Heart left ventricle (tissue), 13 donors: ENCODE results near the gene RPL35.

Source experiments
- CTCF ChIP-seq, 12 donors: fragments of 200-600 bp; sonication (generic) in 4 of 12; IDR thresholded peaks; one replicate each; pipeline versions ENCODE4 v1.5.0 to v1.8.0; 2018 to 2022; ENCODE audit warnings: antibody characterized with exemption in 12 of 12, mild to moderate bottlenecking in 5 of 12
- POLR2A ChIP-seq, 2 donors: fragments of 450-650 bp; IDR thresholded peaks; one replicate each; pipeline ENCODE4 v1.6.1; 2017; ENCODE audit warnings: antibody characterized with exemption in 2 of 2, mild to moderate bottlenecking in 2 of 2, moderate library complexity in 2 of 2
- donor health status: ischemic (EF 13 %, LVEDD 7.1; RV severe dilation, severe dysfunction).
- donor health status: DM: no; HTN: yes; CAD: no.
- donor health status: DM: no; HTN: no; CAD: no.
- donor health status: ischemic (EF 25% LVEDD 6.9; RV normal size, moderate dysfunction).
- donor health status: ischemic (EF 25% LVEDD 5.7; RV mildly dilated, moderate dysfunction).
- donor health status: ischemic (EF 35%, LVEDD 5.7; RV mildly dilated, moderate dysfunction).
- donor health status: nonischemic (EF 11% LVEDD 7.7; RV severe dilation, severe dysfunction).
- donor health status: DM: yes; HTN: yes; CAD: no.
- donor health status: PGD.
- donor health status: ischemic (EF 29% LVEDD 5.4; RV normal size, mild dysfunction).
- donor health status: nonischemic (EF 23%, LVEDD 6.1; RV moderate dilation, normal function).

- no peak for TF ChIP-seq CTCF (IDR thresholded peaks at IDR 0.05)
- no peak for TF ChIP-seq POLR2A (IDR thresholded peaks at IDR 0.05)
Measured at GRCh38 chr9:124869466-124869985, 7.8 kb upstream of the RPL35 start.
